Mesendoderm (in vitro differentiated cells): Measurements from ENCODE around the gene IGDCC3.

ENCODE experiments used
- DNase-seq: peaks from one replicate; pipeline ENCODE4 v3.0.0; 2013
- H2AK5ac ChIP-seq: 2 replicates; pipeline ENCODE4 v1.6.1; 2013; ENCODE audit warnings: low read length, inconsistent platforms
- H2BK120ac ChIP-seq: 2 replicates; pipeline ENCODE4 v1.6.1; 2013; ENCODE audit warnings: low read depth, mild to moderate bottlenecking, low read length, moderate library complexity, mixed read lengths
- H2BK15ac ChIP-seq: replicated peaks from 2 replicates; pipeline ENCODE4 v1.6.1; 2013; ENCODE audit warnings: low read depth, mild to moderate bottlenecking, moderate library complexity
- H2BK5ac ChIP-seq: 2 replicates; pipeline ENCODE4 v1.6.1; 2013; ENCODE audit warnings: low read length, inconsistent platforms
- H3K18ac ChIP-seq: 2 replicates; pipeline ENCODE4 v1.6.1; 2013; ENCODE audit warnings: mild to moderate bottlenecking, low read length, mixed read lengths
- H3K23ac ChIP-seq: one replicate; pipeline ENCODE4 v1.6.1; 2013; ENCODE audit warnings: low read length
- H3K27ac ChIP-seq: 2 replicates; pipeline ENCODE4 v1.5.1; 2013; ENCODE audit warnings: low read depth, mild to moderate bottlenecking, inconsistent platforms, low read length, moderate library complexity
- H3K27me3 ChIP-seq: 2 replicates; pipeline ENCODE4 v1.6.1; 2013; ENCODE audit warnings: low read length, control low read depth, mild to moderate bottlenecking, inconsistent platforms; ENCODE audit not compliant: insufficient read depth, poor library complexity
- H3K36me3 ChIP-seq: 2 replicates; pipeline ENCODE4 v1.6.1; 2013; ENCODE audit warnings: low read length, inconsistent platforms; ENCODE audit not compliant: control insufficient read depth, insufficient read depth
- H3K4ac ChIP-seq: one replicate; pipeline ENCODE4 v1.6.1; 2013; ENCODE audit warnings: low read depth, mild to moderate bottlenecking, low read length, moderate library complexity
- H3K4me1 ChIP-seq: 2 replicates; pipeline ENCODE4 v1.6.1; 2013; ENCODE audit warnings: low read depth, low read length, inconsistent platforms; ENCODE audit not compliant: control insufficient read depth
- H3K4me2 ChIP-seq: 2 replicates; pipeline ENCODE4 v1.6.1; 2013; ENCODE audit warnings: low read length
- H3K4me3 ChIP-seq: 2 replicates; pipeline ENCODE4 v1.5.1; 2013; ENCODE audit warnings: mild to moderate bottlenecking, low read length
- H3K56ac ChIP-seq: one replicate; pipeline ENCODE4 v1.6.1; 2013; ENCODE audit warnings: low read length
- H3K79me1 ChIP-seq: 2 replicates; pipeline ENCODE4 v1.6.1; 2013; ENCODE audit warnings: low read length, inconsistent platforms
- H3K79me2 ChIP-seq: 2 replicates; pipeline ENCODE4 v1.6.1; 2013; ENCODE audit warnings: mild to moderate bottlenecking, low read length; ENCODE audit not compliant: control insufficient read depth, insufficient read depth
- H3K9ac ChIP-seq: 2 replicates; pipeline ENCODE4 v1.6.1; 2013; ENCODE audit warnings: low read length, inconsistent platforms
- H4K5ac ChIP-seq: one replicate; pipeline ENCODE4 v1.6.1; 2013; ENCODE audit warnings: low read length
- H4K8ac ChIP-seq: one replicate; pipeline ENCODE4 v1.6.1; 2013; ENCODE audit warnings: low read depth, mild to moderate bottlenecking, control low read depth, low read length, moderate library complexity
- WGBS: extraction: QIAGEN DNeasy Blood & Tissue Kit; methylation state at CpG from one replicate; pipeline ENCODE4 v1.1.7; 2013; ENCODE audit warnings: low lambda C conversion rate, missing lambda C conversion rate; ENCODE audit not compliant: insufficient coverage; ENCODE audit errors: extremely low coverage; 5-methylcytosine and 5-hydroxymethylcytosine counted together

IGDCC3 gene

DNA sequence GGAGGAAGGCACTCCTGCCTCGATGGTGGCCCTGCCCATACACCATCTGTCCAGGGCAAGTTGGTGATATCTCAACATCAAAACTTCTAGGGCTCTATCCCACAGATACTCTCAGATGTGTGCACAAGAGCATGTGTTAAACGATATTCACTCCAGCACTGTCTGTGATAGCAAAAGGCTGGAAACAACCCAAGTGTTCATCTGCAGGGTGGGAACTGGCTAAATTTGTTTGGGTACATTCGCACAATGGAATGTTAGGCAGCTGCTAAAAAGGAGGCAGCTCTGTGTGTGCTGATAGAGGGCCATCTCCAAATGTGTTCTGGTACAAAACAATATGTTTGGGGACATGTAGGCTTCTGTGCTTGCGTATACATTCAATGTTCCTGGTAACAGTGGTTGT is 25.2 kb upstream of the IGDCC3 start:
- Histone ChIP-seq H3K27ac (no peak overlapping the region), H3K4ac (no peak overlapping the region), H3K4me3 (no peak overlapping the region), H4K8ac (no peak overlapping the region), H3K18ac (no peak overlapping the region), H3K56ac (no peak overlapping the region), H3K79me2 (no peaks in the 10 kb centered on the region), H3K4me2 (no peak overlapping the region), H3K27me3 (no peaks in the 10 kb centered on the region), H2BK120ac (no peak overlapping the region), H3K4me1 (peaks cover 7% of the 10 kb centered on the region), H3K23ac (no peak overlapping the region), H4K5ac (no peak overlapping the region), H2BK15ac (no peak overlapping the region), H3K79me1 (no peaks in the 10 kb centered on the region), H3K9ac (no peak overlapping the region), H2AK5ac (no peak overlapping the region), H3K36me3 (no peaks in the 10 kb centered on the region), H2BK5ac (no peak overlapping the region)
- no peak for DNase-seq
- no CpG with 5 or more reads among the region's 4 CpGs for WGBS

GRCh38 chr15:65401611-65402240 is 23.9 kb upstream of the IGDCC3 start:
- Histone ChIP-seq H3K56ac (no peak overlapping the region), H4K5ac (no peak overlapping the region), H3K4me2 (no peak overlapping the region), H3K27ac (no peak overlapping the region), H2BK15ac (no peak overlapping the region), H3K4me1 (peaks cover 7% of the 10 kb centered on the region), H3K18ac (no peak overlapping the region), H3K4ac (no peak overlapping the region), H3K79me2 (no peaks in the 10 kb centered on the region), H3K9ac (no peak overlapping the region), H3K4me3 (no peak overlapping the region), H4K8ac (no peak overlapping the region), H3K23ac (no peak overlapping the region), H3K27me3 (peaks cover 5% of the 10 kb centered on the region), H2BK5ac (no peak overlapping the region), H2AK5ac (no peak overlapping the region), H3K79me1 (no peaks in the 10 kb centered on the region), H3K36me3 (no peaks in the 10 kb centered on the region), H2BK120ac (no peak overlapping the region)
- no CpG with 5 or more reads among the region's 8 CpGs for WGBS
- no peak for DNase-seq

GRCh38 chr15:65400760-65401610 is 23.2 kb upstream of the IGDCC3 start:
- Histone ChIP-seq H3K56ac (peak overlapping the region; percentile 28), H4K5ac (no peak overlapping the region), H3K4ac (no peak overlapping the region), H2BK5ac (no peak overlapping the region), H3K27ac (no peak overlapping the region), H2BK15ac (no peak overlapping the region), H3K9ac (peak overlapping the region; percentile 38), H3K79me1 (no peaks in the 10 kb centered on the region), H3K4me2 (peak overlapping the region; percentile 2), H4K8ac (no peak overlapping the region), H3K36me3 (no peaks in the 10 kb centered on the region), H2AK5ac (no peak overlapping the region), H3K18ac (no peak overlapping the region), H3K27me3 (peaks cover 11% of the 10 kb centered on the region), H3K79me2 (no peaks in the 10 kb centered on the region), H2BK120ac (no peak overlapping the region), H3K4me1 (peaks cover 7% of the 10 kb centered on the region), H3K4me3 (no peak overlapping the region), H3K23ac (no peak overlapping the region)
- DNase-seq, result peak; percentile 96
- no CpG with 5 or more reads among the region's 11 CpGs for WGBS

GRCh38 chr15:65399997-65400396 is 22.2 kb upstream of the IGDCC3 start:
- H2BK5ac ChIP-seq, result no peak overlapping the region
- peaks cover 7% of the 10 kb centered on the region for H3K4me1 ChIP-seq
- H4K8ac ChIP-seq, result no peak overlapping the region
- DNase-seq, result no peak
- no peak overlapping the region for H3K4me2 ChIP-seq
- H3K27ac ChIP-seq, result no peak overlapping the region
- H2BK15ac ChIP-seq, result no peak overlapping the region
- H4K5ac ChIP-seq, result no peak overlapping the region
- no peaks in the 10 kb centered on the region for H3K79me1 ChIP-seq
- H2AK5ac ChIP-seq, result no peak overlapping the region
- no peak overlapping the region for H2BK120ac ChIP-seq
- H3K4me3 ChIP-seq, result no peak overlapping the region
- no peak overlapping the region for H3K18ac ChIP-seq
- no CpG with 5 or more reads among the region's 2 CpGs for WGBS
- no peak overlapping the region for H3K56ac ChIP-seq
- H3K4ac ChIP-seq, result no peak overlapping the region
- H3K36me3 ChIP-seq, result no peaks in the 10 kb centered on the region
- no peak overlapping the region for H3K9ac ChIP-seq
- peaks cover 14% of the 10 kb centered on the region for H3K27me3 ChIP-seq
- H3K79me2 ChIP-seq, result no peaks in the 10 kb centered on the region
- no peak overlapping the region for H3K23ac ChIP-seq

DNA sequence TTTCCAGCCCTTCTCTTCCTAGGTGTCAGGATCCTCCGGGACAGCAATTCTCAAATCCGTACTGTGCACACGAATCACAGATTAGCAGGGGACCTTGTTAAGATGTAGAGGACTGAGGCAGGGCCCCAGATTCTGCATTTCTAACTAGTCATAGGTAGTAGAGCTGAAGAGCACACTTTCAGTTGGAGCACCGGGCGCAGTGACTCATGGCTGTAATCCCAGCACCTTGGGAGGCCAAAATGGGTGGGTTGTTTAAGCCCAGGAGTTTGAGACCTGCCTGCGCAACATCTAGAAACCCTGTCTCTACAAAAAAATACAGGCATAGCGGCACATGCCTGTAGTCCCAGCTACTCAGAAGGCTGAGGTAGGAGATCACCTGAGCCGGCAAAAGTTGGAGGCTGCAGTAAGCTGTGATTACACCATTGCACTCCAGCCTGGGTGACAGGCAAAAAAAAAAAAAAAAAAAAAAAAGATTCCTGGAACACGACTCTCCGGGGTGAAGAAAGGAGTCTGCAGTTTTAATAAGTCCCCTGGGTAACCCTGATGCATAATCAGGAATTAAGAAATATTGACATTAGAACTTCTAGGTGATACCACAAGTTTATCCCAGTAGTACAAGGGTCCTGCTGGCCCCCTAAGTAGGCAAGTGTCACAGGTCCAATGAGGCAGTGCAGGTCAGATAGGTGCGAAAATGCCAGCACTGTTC is 21.4 kb upstream of the IGDCC3 start:
- no peak overlapping the region for H2AK5ac ChIP-seq
- H3K18ac ChIP-seq, result no peak overlapping the region
- DNase-seq, result no peak
- H3K4me2 ChIP-seq, result no peak overlapping the region
- H3K4ac ChIP-seq, result no peak overlapping the region
- H3K9ac ChIP-seq, result no peak overlapping the region
- H3K23ac ChIP-seq, result no peak overlapping the region
- no peak overlapping the region for H3K56ac ChIP-seq
- no peak overlapping the region for H2BK15ac ChIP-seq
- H3K79me1 ChIP-seq, result no peaks in the 10 kb centered on the region
- no CpG with 5 or more reads among the region's 11 CpGs for WGBS
- no peak overlapping the region for H2BK120ac ChIP-seq
- H3K4me1 ChIP-seq, result peaks cover 6% of the 10 kb centered on the region
- H3K27ac ChIP-seq, result no peak overlapping the region
- H3K27me3 ChIP-seq, result peaks cover 14% of the 10 kb centered on the region
- no peak overlapping the region for H2BK5ac ChIP-seq
- no peaks in the 10 kb centered on the region for H3K79me2 ChIP-seq
- no peaks in the 10 kb centered on the region for H3K36me3 ChIP-seq
- no peak overlapping the region for H4K8ac ChIP-seq
- no peak overlapping the region for H3K4me3 ChIP-seq
- no peak overlapping the region for H4K5ac ChIP-seq
